SU-DHL-6 (cell line): ENCODE measurements around the gene SRSF1.

Experiments
- CTCF ChIP-seq: fragments of 200-600 bp; sonication (generic); IDR thresholded peaks from one replicate; pipeline ENCODE4 v1.5.1; 2017; ENCODE audit warnings: antibody characterized with exemption, mild to moderate bottlenecking, low read length, moderate library complexity; ENCODE audit not compliant: insufficient read depth, poor library complexity, severe bottlenecking
- EZH2phosphoT487 ChIP-seq: fragments of 200-600 bp; sonication (generic), shearing (Covaris generic); conservative IDR thresholded peaks from 2 replicates; pipeline ENCODE4 v1.6.1; 2018; ENCODE audit warnings: mild to moderate bottlenecking, antibody characterized with exemption, low read length, moderate library complexity, mixed read lengths

- TF ChIP-seq CTCF (no peak), EZH2phosphoT487 (no peak)
These were observed 21.4 kb downstream of the SRSF1 start for GRCh38 chr17:57985675-57985974.
